GM23338 (cell line): ENCODE data around the gene DGAT2. TPM values are rescaled to one million over a fixed set of nuclear protein-coding genes. Genes with fewer than 3 reads are reported as not detected.

Experiments used
- ATAC-seq: fragments of 200-7000 bp; cut with Tn5 transposase; 3 replicates; pipeline ENCODE4 v1.9.1; 2020
- DNase-seq: peaks from one replicate; pipeline ENCODE4 v3.0.0-alpha.2; 2015; ENCODE audit warnings: low spot score
- H2AFZ ChIP-seq: fragments of 200-600 bp; sonication (generic); 2 replicates; pipeline ENCODE4 v1.8.0; 2016; ENCODE audit warnings: antibody characterized with exemption, mild to moderate bottlenecking, moderate library complexity
- H3F3A ChIP-seq: fragments of 200-600 bp; sonication (generic); replicated peaks from 2 replicates; pipeline ENCODE4 v1.8.0; 2017; ENCODE audit warnings: antibody characterized with exemption, mixed run types, low read depth
- H3K27ac ChIP-seq: fragments of 200-600 bp; sonication (generic); 2 replicates; pipeline ENCODE4 v1.6.1; 2016; ENCODE audit warnings: low read depth
- H3K27me3 ChIP-seq: fragments of 200-600 bp; sonication (generic); 2 replicates; pipeline ENCODE4 v1.8.0; 2016; ENCODE audit warnings: mild to moderate bottlenecking, mixed run types, moderate library complexity; ENCODE audit not compliant: insufficient read depth
- H3K36me3 ChIP-seq: fragments of 200-600 bp; sonication (generic); 2 replicates; pipeline ENCODE4 v1.8.0; 2016; ENCODE audit warnings: mild to moderate bottlenecking; ENCODE audit not compliant: insufficient read depth
- H3K4me1 ChIP-seq: fragments of 200-600 bp; sonication (generic); 2 replicates; pipeline ENCODE4 v1.8.0; 2016; ENCODE audit warnings: mild to moderate bottlenecking, moderate library complexity; ENCODE audit not compliant: insufficient read depth
- H3K4me2 ChIP-seq: fragments of 200-600 bp; sonication (generic); 2 replicates; pipeline ENCODE4 v1.7.1; 2017; ENCODE audit warnings: mixed run types
- H3K4me3 ChIP-seq: fragments of 200-600 bp; sonication (generic); 2 replicates; pipeline ENCODE4 v1.6.1; 2016; ENCODE audit warnings: mixed run types
- H3K79me2 ChIP-seq: fragments of 200-600 bp; sonication (generic); replicated peaks from 2 replicates; pipeline ENCODE4 v1.8.0; 2017; ENCODE audit warnings: mild to moderate bottlenecking; ENCODE audit not compliant: insufficient read depth
- H3K9me2 ChIP-seq: fragments of 200-600 bp; sonication (generic); 2 replicates; pipeline ENCODE4 v1.8.0; 2017; ENCODE audit not compliant: insufficient read depth
- H4K20me1 ChIP-seq: fragments of 200-600 bp; sonication (generic); replicated peaks from 2 replicates; pipeline ENCODE4 v1.8.0; 2017; ENCODE audit warnings: mild to moderate bottlenecking; ENCODE audit not compliant: insufficient read depth
- H3K27ac Mint-ChIP-seq: 2 replicates; pipeline ENCODE4 v1.8.0; 2020; ENCODE audit warnings: inconsistent platforms, mild to moderate bottlenecking, moderate library complexity, mixed read lengths
- H3K27me3 Mint-ChIP-seq: 3 replicates; pipeline ENCODE4 v1.8.0; 2022; ENCODE audit warnings: low read depth, mild to moderate bottlenecking, moderate library complexity, mixed read lengths, inconsistent platforms; ENCODE audit not compliant: insufficient read depth, poor library complexity
- H3K36me3 Mint-ChIP-seq: 3 replicates; pipeline ENCODE4 v1.8.0; 2021; ENCODE audit warnings: low read depth, mild to moderate bottlenecking, inconsistent platforms, moderate library complexity, mixed read lengths
- H3K4me1 Mint-ChIP-seq: 3 replicates; pipeline ENCODE4 v1.8.0; 2020; ENCODE audit warnings: mild to moderate bottlenecking, inconsistent platforms, mixed read lengths
- H3K4me3 Mint-ChIP-seq: 3 replicates; pipeline ENCODE4 v1.8.0; 2021; ENCODE audit warnings: moderate library complexity, mild to moderate bottlenecking, inconsistent platforms, mixed read lengths
- H3K9me3 Mint-ChIP-seq: 3 replicates; pipeline ENCODE4 v1.8.0; 2020; ENCODE audit warnings: moderate library complexity, mild to moderate bottlenecking, inconsistent platforms, mixed read lengths
- CREB1 ChIP-seq: fragments of 250-450 bp; sonication (Bioruptor Pico); IDR thresholded peaks from 2 replicates; pipeline ENCODE4 v1.5.0; 2020; ENCODE audit warnings: low read depth, mild to moderate bottlenecking, moderate library complexity
- ETS1 ChIP-seq: IDR thresholded peaks from 2 replicates; pipeline ENCODE4 v1.6.1; 2016; ENCODE audit warnings: antibody characterized with exemption
- EZH2 ChIP-seq: fragments of 200-600 bp; sonication (generic); IDR thresholded peaks from one replicate; pipeline ENCODE4 v1.8.0; 2017; ENCODE audit warnings: antibody characterized with exemption, mild to moderate bottlenecking, low read depth; ENCODE audit not compliant: unreplicated experiment
- JUNB ChIP-seq: IDR thresholded peaks from one replicate; pipeline ENCODE4 v1.6.1; 2016; ENCODE audit warnings: antibody characterized with exemption; ENCODE audit not compliant: unreplicated experiment
- NANOG ChIP-seq: IDR thresholded peaks from 2 replicates; pipeline ENCODE4 v1.6.1; 2016; ENCODE audit warnings: antibody characterized with exemption, borderline replicate concordance
- POLR2AphosphoS5 ChIP-seq: IDR thresholded peaks from 2 replicates; pipeline ENCODE4 v1.6.1; 2016; ENCODE audit warnings: antibody characterized with exemption, low read depth
- ZNF114 ChIP-seq: fragments of 250-450 bp; sonication (Bioruptor Pico); IDR thresholded peaks from 2 replicates; pipeline ENCODE4 v1.5.0; 2020; ENCODE audit warnings: mild to moderate bottlenecking, moderate library complexity
- ZNF331 ChIP-seq: fragments of 250-450 bp; sonication (Bioruptor Pico); IDR thresholded peaks from 2 replicates; pipeline ENCODE4 v1.5.0; 2020; ENCODE audit warnings: low read depth, mild to moderate bottlenecking, moderate library complexity
- ZNF462 ChIP-seq: fragments of 250-450 bp; sonication (Bioruptor Pico); IDR thresholded peaks from 2 replicates; pipeline ENCODE4 v1.5.0; 2020; ENCODE audit warnings: mild to moderate bottlenecking, moderate library complexity
- polyA plus RNA-seq: library from polyadenylated mRNA; unstranded; fragments of >200 nt; fragmentation: Nextera tagmentation; extraction: Ambion mirVana; gene quantifications from 2 replicates; pipeline ENCODE4 v1.2.1, GENCODE V29; 2016
- total RNA-seq: library from RNA; depleted of rRNA; stranded (reverse); fragments of >200 nt; shearing (Covaris generic); gene quantifications from 2 replicates; pipeline ENCODE4 v1.2.3, GENCODE V29; 2014

DGAT2 gene
- total and polyA plus RNA-seq, 2 experiments from 2014 or later, result 1.9 to 2.6 TPM

GRCh38 chr11:75785187-75785586 lies 16.6 kb downstream of the DGAT2 start (continued):
- TF ChIP-seq ZNF462 (no peak), ZNF331 (CRISPR knock-in tag) (no peak), ETS1 (no peak), EZH2 (no peak)

- Histone ChIP-seq H3K27me3 (no peaks in the 10 kb centered on the region), H3K4me3 (no peak overlapping the region), H3K79me2 (no peaks in the 10 kb centered on the region), H3K4me1 (no peaks in the 10 kb centered on the region), H3K4me2 (no peak overlapping the region), H3K27ac (no peak overlapping the region), H3K36me3 (no peaks in the 10 kb centered on the region), H4K20me1 (no peaks in the 10 kb centered on the region), H2AFZ (no peak overlapping the region), H3K9me2 (no peaks in the 10 kb centered on the region), H3F3A (no peaks in the 10 kb centered on the region)
- Mint-ChIP-seq H3K36me3 (no peaks in the 10 kb centered on the region), H3K27ac (no peak overlapping the region), H3K4me3 (no peak overlapping the region), H3K4me1 (no peaks in the 10 kb centered on the region), H3K9me3 (no peaks in the 10 kb centered on the region), H3K27me3 (peaks cover 7% of the 10 kb centered on the region)
- no peak for ATAC-seq
- DNase-seq, result no peak
- TF ChIP-seq POLR2AphosphoS5, result no peak
- no peak for TF ChIP-seq CREB1
- TF ChIP-seq ZNF114 (CRISPR knock-in tag), result no peak
- TF ChIP-seq NANOG, result no peak
- no peak for TF ChIP-seq JUNB
- TF ChIP-seq ZNF462, result no peak
Observed at GRCh38 chr11:75786101-75786736, 17.6 kb downstream of the DGAT2 start.
